Thyroid gland (tissue), 4 donors: ENCODE data around the gene EXT2.
A peak's percentile ranks its signal among the peaks of the same experiment; 100 is the strongest.

ENCODE experiments used
- POLR2A ChIP-seq, 2 donors: fragments of 450-650 bp; IDR thresholded peaks; one replicate each; pipeline ENCODE4 v1.6.1; 2017; ENCODE audit warnings: antibody characterized with exemption in 2 of 2, mild to moderate bottlenecking in 2 of 2, moderate library complexity in 1 of 2
- TF ChIP-seq, protein P1 (sequence below), 6 experiments: fragments of 200-600 bp in 3 of 6; fragments of 450-650 bp in 3 of 6; sonication (generic) in 3 of 6; IDR thresholded peaks; one replicate each; pipeline ENCODE4 v1.5.1; 2016 to 2019; ENCODE audit warnings: antibody characterized with exemption in 6 of 6, mild to moderate bottlenecking in 2 of 6, inconsistent platforms in 1 of 6, moderate library complexity in 1 of 6

DNA sequence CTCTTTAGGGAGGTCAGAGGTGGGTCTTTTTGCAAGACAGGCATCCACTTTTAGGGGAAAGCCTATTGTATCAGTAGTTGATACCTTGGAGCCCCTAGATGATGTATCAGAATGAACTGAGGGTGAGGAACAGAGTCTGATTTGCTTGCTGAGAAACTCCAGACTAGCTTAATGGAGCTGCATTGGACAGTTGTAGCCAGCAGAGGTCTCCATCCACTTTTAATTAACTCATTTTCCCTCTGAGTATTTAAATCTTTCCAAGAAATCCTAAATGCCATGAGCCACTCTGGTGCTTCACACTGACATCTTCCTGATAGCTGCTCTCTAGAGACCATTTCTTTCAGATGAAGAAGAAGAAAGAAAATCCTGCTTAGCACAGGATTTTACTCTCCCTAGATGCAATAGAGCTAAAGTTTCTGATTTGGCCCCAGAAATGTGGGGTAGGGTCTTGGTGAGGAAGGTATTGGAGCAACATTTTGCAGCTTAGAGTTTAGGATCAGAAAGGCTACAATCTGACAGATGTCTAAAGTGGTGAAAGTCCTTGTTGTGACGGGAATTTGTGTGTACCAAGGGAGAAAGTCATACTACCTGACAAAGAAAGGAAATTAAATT is 38.0 kb downstream of the EXT2 start:
- TF ChIP-seq POLR2A (IDR thresholded peaks at IDR 0.05): no peak
- TF ChIP-seq, protein P1, sequence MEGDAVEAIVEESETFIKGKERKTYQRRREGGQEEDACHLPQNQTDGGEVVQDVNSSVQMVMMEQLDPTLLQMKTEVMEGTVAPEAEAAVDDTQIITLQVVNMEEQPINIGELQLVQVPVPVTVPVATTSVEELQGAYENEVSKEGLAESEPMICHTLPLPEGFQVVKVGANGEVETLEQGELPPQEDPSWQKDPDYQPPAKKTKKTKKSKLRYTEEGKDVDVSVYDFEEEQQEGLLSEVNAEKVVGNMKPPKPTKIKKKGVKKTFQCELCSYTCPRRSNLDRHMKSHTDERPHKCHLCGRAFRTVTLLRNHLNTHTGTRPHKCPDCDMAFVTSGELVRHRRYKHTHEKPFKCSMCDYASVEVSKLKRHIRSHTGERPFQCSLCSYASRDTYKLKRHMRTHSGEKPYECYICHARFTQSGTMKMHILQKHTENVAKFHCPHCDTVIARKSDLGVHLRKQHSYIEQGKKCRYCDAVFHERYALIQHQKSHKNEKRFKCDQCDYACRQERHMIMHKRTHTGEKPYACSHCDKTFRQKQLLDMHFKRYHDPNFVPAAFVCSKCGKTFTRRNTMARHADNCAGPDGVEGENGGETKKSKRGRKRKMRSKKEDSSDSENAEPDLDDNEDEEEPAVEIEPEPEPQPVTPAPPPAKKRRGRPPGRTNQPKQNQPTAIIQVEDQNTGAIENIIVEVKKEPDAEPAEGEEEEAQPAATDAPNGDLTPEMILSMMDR (IDR thresholded peaks at IDR 0.05): peak in 4 of 6 experiments; percentile 44 to 64 (median 61)
